ENCODE data around the gene MRO.

- TF ChIP-seq POLR2A (IDR thresholded peaks at IDR 0.05; ENCODE audit: borderline replicate concordance, extremely low read depth, insufficient read depth, insufficient read length) (no peak), CTCF (IDR thresholded peaks at IDR 0.05 in 2 of 3, conservative IDR thresholded peaks at IDR 0.05 in 1 of 3; ENCODE audit: borderline replicate concordance in 1 of 3, insufficient read depth in 1 of 3, low read depth in 2 of 3, low read length in 2 of 3) (no peak), EZH2 (IDR thresholded peaks at IDR 0.05) (no peak), POLR2AphosphoS5 (IDR thresholded peaks at IDR 0.05; ENCODE audit: low read depth, low read length) (no peak), TCF7L2 (IDR thresholded peaks at IDR 0.05; ENCODE audit: borderline replicate concordance, extremely low read depth, insufficient read depth, insufficient read length) (no peak), JUND (IDR thresholded peaks at IDR 0.05) (no peak), CEBPB (IDR thresholded peaks at IDR 0.05; ENCODE audit: low read depth) (no peak), MAX (IDR thresholded peaks at IDR 0.05) (no peak)
These were observed 7.0 kb downstream of the MRO start for GRCh38 chr18:50812834-50813233.

Measured in HCT116 (cell line).